Heart left ventricle (tissue), 13 donors: ENCODE measurements around the gene MRPS6.

ENCODE experiments used
- POLR2A ChIP-seq, 2 donors: fragments of 450-650 bp; IDR thresholded peaks; one replicate each; pipeline ENCODE4 v1.6.1; 2017; ENCODE audit warnings: antibody characterized with exemption in 2 of 2, mild to moderate bottlenecking in 2 of 2, moderate library complexity in 2 of 2
- TF ChIP-seq, protein P1 (sequence below), 12 donors: fragments of 200-600 bp; sonication (generic) in 4 of 12; IDR thresholded peaks; one replicate each; pipeline versions ENCODE4 v1.5.0 to v1.8.0; 2018 to 2022; ENCODE audit warnings: antibody characterized with exemption in 12 of 12, mild to moderate bottlenecking in 5 of 12
- donor health status: ischemic (EF 13 %, LVEDD 7.1; RV severe dilation, severe dysfunction).
- donor health status: DM: no; HTN: yes; CAD: no.
- donor health status: DM: no; HTN: no; CAD: no.
- donor health status: ischemic (EF 25% LVEDD 6.9; RV normal size, moderate dysfunction).
- donor health status: ischemic (EF 25% LVEDD 5.7; RV mildly dilated, moderate dysfunction).
- donor health status: ischemic (EF 35%, LVEDD 5.7; RV mildly dilated, moderate dysfunction).
- donor health status: nonischemic (EF 11% LVEDD 7.7; RV severe dilation, severe dysfunction).
- donor health status: DM: yes; HTN: yes; CAD: no.
- donor health status: PGD.
- donor health status: ischemic (EF 29% LVEDD 5.4; RV normal size, mild dysfunction).
- donor health status: nonischemic (EF 23%, LVEDD 6.1; RV moderate dilation, normal function).

DNA sequence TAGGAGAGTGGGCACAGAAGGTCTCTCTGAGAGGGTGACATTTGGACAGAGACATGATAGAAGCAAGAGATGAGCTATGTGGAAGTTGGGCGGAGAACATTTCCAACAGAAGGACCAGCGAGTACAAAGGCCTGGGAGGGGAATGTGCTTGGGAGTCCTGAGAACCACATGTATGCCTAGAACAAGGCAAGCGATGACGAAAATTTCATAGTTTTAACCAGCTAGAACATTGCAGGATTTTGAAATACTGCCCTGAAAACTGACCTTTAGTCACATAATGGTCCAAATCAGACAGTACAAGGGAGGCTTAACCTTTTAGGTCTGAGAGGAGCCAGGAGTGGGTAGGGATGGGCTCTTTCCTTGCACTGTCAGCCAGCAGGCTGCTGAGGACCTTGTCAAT, 68.0 kb downstream of the MRPS6 start:
- TF ChIP-seq, protein P1, sequence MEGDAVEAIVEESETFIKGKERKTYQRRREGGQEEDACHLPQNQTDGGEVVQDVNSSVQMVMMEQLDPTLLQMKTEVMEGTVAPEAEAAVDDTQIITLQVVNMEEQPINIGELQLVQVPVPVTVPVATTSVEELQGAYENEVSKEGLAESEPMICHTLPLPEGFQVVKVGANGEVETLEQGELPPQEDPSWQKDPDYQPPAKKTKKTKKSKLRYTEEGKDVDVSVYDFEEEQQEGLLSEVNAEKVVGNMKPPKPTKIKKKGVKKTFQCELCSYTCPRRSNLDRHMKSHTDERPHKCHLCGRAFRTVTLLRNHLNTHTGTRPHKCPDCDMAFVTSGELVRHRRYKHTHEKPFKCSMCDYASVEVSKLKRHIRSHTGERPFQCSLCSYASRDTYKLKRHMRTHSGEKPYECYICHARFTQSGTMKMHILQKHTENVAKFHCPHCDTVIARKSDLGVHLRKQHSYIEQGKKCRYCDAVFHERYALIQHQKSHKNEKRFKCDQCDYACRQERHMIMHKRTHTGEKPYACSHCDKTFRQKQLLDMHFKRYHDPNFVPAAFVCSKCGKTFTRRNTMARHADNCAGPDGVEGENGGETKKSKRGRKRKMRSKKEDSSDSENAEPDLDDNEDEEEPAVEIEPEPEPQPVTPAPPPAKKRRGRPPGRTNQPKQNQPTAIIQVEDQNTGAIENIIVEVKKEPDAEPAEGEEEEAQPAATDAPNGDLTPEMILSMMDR (IDR thresholded peaks at IDR 0.05), result no peak
- no peak for TF ChIP-seq POLR2A (IDR thresholded peaks at IDR 0.05)
